Measurements from ENCODE around the gene C11orf21.

The C11orf21 gene

DNA sequence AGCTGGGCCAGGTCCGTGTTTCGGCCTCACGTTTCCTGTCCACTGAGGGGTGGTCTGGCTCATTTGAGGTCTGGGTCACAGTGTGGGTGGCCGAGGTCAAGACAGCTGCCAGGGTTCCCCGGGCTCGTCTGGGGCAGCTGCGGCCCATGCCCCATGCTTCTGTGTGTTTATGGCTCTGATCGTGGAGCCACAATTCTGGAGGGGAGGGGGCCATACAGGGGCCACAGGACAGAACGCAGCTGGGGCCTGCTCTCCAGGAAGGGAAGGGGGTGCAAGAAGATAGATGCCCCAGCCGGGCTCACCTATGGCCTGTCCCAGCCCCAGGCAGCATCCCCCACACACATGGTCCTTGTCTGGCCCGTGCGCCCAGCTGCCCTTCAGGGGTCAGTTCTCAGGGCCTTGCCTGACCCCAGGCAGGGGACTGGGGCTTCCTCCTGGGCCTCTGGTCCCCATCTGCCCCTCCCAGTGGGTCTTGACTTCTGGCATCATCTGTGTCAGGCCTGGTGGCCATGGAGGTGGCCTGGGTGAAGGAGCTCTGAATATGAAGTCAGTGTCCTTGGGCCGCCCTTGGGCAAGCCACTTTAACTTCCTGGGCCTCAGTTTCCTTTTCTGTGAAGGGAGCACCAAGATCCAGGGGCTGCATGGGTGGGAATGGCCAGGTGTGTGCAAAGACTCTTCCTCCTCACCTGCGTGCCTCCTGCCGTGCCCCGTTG lies 8.5 kb upstream of the C11orf21 start:
- no peak overlapping the region for H3K27ac ChIP-seq
- TF ChIP-seq CTCF (conservative IDR thresholded peaks at IDR 0.05), result no peak

GRCh38 chr11:2309251-2310072 lies 7.7 kb upstream of the C11orf21 start:
- H3K27ac ChIP-seq, result no peak overlapping the region
- TF ChIP-seq CTCF (conservative IDR thresholded peaks at IDR 0.05), result no peak

DNA sequence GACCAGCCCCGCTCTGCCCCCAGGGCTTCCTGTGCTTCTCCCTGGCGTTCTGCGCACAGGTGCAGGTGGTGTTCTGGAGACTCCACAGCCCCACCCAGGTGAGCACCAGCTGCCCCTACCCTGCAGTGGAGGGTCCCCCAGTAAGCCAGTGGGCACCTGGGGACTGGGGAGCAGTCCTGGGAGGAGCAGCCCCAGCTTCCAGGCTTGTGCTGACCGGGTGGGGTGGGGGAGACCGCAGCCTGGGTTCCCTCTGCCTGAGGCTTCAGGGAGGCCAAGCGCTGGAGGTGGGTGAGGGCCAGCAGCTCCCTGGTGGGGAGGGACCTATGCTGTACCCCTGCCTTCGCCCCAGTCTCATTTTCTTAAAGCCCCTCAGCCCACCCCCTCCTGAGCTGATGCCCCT lies 7.0 kb upstream of the C11orf21 start:
- TF ChIP-seq CTCF (conservative IDR thresholded peaks at IDR 0.05), result no peak

GRCh38 chr11:2307501-2308331 lies 6.0 kb upstream of the C11orf21 start:
- no peak overlapping the region for H3K27ac ChIP-seq
- no peak for TF ChIP-seq CTCF (conservative IDR thresholded peaks at IDR 0.05)

More for the DNA sequence above, 7.0 kb upstream of the C11orf21 start:
- no peak overlapping the region for H3K27ac ChIP-seq

DNA sequence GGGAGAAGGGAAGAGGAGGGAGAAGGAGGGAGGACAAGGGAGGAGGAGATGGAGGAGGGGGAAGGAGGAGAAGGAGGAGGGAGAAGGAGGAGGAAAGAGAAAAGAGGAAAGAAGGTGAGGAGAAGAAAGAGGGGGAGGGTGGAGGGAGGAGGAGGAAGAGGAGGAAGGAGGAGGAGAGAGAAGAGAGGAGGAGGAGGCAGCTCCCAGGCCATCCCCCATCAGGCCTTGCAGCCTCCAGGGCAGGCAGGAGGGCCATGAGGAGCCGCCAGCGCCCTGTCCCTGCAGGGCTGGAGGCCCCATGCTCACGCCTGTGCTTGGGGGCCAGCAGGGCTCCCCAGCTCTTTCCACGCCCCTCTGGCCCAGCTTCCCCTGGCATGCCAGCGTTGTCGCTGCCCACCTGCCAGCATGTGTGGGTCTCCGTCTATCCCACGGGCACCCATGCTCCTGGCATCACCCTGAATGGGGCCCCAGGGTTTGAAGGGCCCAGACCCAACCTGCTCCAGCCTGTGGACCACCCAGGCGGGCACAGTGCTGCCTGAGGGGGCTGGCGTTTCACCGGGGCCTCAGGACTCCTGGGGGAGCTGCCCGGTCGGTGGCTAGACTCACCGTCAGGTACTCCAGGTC lies 5.3 kb upstream of the C11orf21 start:
- TF ChIP-seq CTCF (conservative IDR thresholded peaks at IDR 0.05), result no peak
- no peak overlapping the region for H3K27ac ChIP-seq

- H3K27ac ChIP-seq, result no peak overlapping the region
- TF ChIP-seq CTCF (conservative IDR thresholded peaks at IDR 0.05), result no peak
Measured at GRCh38 chr11:2306452-2306823, 4.7 kb upstream of the C11orf21 start.
